ENCODE results near the gene MARF1.

DNA sequence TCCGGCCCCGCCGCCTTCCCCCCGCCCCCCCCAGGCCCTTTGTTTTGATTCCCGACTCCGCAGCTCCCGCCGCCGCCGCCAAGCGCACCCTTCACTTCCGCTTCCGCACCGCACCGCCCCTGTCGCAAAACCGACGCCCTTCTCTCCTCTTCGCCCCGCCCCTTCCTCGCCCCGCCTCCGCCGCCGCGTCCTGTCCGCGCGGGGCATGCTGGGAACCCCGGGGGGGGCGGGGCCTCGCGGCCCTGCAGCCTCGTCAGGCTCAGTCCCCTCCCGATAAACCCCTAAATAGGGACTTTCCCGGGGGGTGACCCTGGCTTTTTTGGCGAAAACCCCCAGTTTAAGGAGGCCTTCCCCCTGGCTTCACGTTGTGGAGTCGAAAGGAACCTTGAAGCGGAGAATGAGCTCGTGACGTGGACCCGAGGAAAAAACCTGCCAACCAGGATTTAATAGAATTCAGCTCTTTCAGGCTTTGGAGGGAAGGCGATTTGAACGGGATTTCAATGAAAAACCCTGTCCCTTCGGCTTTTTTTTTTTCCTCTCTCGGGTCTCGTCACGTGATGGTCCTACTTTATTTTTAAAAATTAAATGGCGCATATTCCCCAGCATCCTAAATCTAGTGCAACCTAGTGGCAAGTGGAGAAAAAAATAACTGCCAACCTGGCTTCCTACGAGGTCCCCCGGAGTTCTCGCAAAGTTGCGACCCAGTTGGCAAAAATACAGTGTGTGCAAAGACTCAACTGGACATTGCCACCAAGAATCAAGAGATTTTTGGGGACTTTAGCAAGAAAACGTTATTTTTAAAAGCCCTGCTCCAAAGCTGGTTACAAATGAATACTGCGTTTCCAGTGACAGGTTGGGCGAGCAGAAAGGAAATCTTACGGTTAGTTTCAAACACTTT is at the start of gene MARF1:
- peak in 6 of 7 experiments; percentile 33 to 60 (median 53) for TF ChIP-seq CTCF (IDR thresholded peaks at IDR 0.05)
- peak; percentile 92 to 98 (median 98) for TF ChIP-seq POLR2A (IDR thresholded peaks at IDR 0.05)
